Activated CD4-positive, alpha-beta memory T cell treated with anti-CD3 and anti-CD28 coated beads, Interleukin-2, amount 10 ng/mL, durations not matched to agents 7 days and 5 days (primary cell): Measurements from ENCODE around the gene MKX. TPM values are rescaled to one million over a fixed set of nuclear protein-coding genes. Genes with fewer than 3 reads are reported as not detected.

ENCODE experiments used
- CTCF ChIA-PET: fragments of 350-600 bp; sonication (Branson Sonifier 250); formaldehyde crosslinking; loops from one replicate; lab custom pipeline; 2021; ENCODE audit warnings: antibody characterized with exemption, inconsistent platforms; lab: Charles Lee
- POLR2A ChIA-PET: fragments of 350-600 bp; sonication (Branson Sonifier 250); formaldehyde crosslinking; loops from one replicate; lab custom pipeline; 2021; ENCODE audit warnings: antibody characterized with exemption; lab: Charles Lee
- DNase-seq: peaks from one replicate; pipeline ENCODE4 v3.0.0-alpha.2; 2020
- H3K27ac Mint-ChIP-seq: one replicate; pipeline ENCODE4 v1.8.0; 2021; ENCODE audit warnings: mild to moderate bottlenecking, mixed read lengths
- H3K27me3 Mint-ChIP-seq: one replicate; pipeline ENCODE4 v1.8.0; 2021; ENCODE audit warnings: mixed read lengths
- H3K36me3 Mint-ChIP-seq: one replicate; pipeline ENCODE4 v1.8.0; 2021; ENCODE audit warnings: low read depth, mixed read lengths
- H3K4me1 Mint-ChIP-seq: one replicate; pipeline ENCODE4 v1.8.0; 2021; ENCODE audit warnings: mixed read lengths
- H3K4me3 Mint-ChIP-seq: one replicate; pipeline ENCODE4 v1.8.0; 2021; ENCODE audit warnings: mild to moderate bottlenecking, mixed read lengths
- H3K9me3 Mint-ChIP-seq: one replicate; pipeline ENCODE4 v1.8.0; 2021; ENCODE audit warnings: mixed read lengths
- total RNA-seq, 2 experiments: library from RNA; stranded (reverse); gene quantifications; one replicate each; pipeline ENCODE4 v1.2.3, GENCODE V29; 2021

The MKX gene
- under 1 TPM in 1 of 2 experiments, not detected in 1; 0.23 TPM for total RNA-seq

DNA sequence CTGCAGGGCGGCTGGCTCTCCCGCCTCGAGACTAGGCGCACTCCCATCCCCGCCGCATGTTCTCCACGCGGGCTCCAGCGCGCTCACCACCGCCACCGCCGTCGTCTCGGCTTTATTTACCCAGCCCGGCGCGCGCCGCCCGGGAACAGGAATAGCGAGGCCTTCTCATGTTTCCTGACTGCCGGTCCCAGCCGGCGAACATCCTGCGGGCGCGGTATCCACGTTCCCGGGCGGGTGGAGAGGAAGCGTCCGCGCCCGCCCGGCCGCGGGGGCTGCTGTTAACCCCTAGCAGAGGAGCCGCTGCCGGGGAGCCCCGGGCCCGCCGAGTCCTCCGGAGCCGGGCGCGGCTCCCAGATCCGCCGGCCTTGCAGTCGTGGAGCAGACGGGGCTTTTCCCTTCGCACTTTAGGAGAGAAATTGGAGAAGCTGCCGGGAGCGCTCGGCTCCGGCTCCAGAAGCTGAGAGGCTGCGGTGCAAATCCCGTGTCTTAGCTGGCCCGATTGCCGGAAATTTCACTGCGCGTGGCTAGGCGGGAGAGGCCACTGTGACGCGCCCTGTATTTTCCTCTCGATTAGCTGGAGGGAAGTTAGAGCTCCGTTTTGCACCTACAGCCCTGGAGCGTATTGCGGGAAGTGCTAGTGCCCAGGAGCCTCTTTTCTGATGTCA, at the start of gene MKX:
MKX (minus strand) TSS at position 88 of the 665 bp plus-strand sequence. CDS start 2,404 bp downstream, outside the sequence.
- no peaks in the 10 kb centered on the region for H3K36me3 Mint-ChIP-seq
- peaks cover 68% of the 10 kb centered on the region for H3K27me3 Mint-ChIP-seq
- peak; percentile 18 for DNase-seq
- peaks cover 39% of the 10 kb centered on the region for H3K4me1 Mint-ChIP-seq
- CTCF ChIA-PET: no interaction called here
- POLR2A ChIA-PET: interaction anchor here (0.6 kb wide), 1 partner anchor 172 kb away, joined by 3 read pairs; no protein-coding TSS in a partner anchor
- H3K27ac Mint-ChIP-seq: peak within 1 kb of the TSS; percentile 23
- H3K9me3 Mint-ChIP-seq: no peaks in the 10 kb centered on the region
- H3K4me3 Mint-ChIP-seq: peak within 1 kb of the TSS; percentile 57

DNA sequence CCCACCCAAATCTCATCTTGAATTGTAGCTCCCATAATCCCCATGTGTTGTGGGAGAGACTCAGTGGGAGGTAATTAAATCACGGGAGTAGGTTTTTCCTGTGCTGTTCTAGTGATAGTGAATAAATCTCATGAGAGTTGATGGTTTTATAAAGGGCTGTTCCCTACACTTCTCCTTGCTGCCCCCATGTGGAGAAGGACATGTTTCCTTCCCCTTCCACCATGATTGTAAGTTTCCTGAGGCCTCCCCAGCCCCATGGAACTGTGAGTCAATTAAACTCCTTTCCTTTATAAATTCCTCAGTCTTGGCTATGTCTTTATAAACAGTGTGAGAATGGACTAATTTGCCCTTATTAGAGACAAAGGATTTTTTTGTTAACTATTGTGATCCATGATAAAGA, 48.5 kb upstream of the MKX start:
- ChIA-PET POLR2A (no interaction called here), CTCF (no interaction called here)
- DNase-seq: no peak
- H3K36me3 Mint-ChIP-seq: no peaks in the 10 kb centered on the region
- H3K4me3 Mint-ChIP-seq: no peak overlapping the region
- no peak overlapping the region for H3K27ac Mint-ChIP-seq
- H3K27me3 Mint-ChIP-seq: peaks cover 9% of the 10 kb centered on the region
- H3K4me1 Mint-ChIP-seq: no peaks in the 10 kb centered on the region
- no peaks in the 10 kb centered on the region for H3K9me3 Mint-ChIP-seq

DNA sequence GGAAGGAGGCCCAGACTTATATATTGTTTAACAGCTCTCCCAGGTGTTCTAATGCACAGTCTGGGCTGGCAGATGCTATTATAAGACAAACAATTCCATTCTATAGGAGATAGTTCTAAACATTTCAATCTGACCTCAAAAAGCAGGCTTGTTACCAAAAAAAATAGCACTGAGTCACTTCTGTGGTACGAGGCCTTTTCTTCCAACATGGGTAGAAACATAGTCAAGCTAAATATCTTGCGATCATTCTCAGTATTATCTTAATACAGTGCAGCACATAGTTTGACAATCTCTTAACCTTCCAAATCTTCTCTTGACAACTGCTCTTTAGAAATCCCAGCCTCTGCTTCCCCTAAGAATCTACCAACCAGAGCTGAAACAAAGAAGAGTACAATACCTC, 46.6 kb upstream of the MKX start:
- CTCF ChIA-PET: no interaction called here
- no peak for DNase-seq

GRCh38 chr10:27784272-27784671, 38.7 kb upstream of the MKX start:
- Mint-ChIP-seq H3K27me3 (peaks cover 25% of the 10 kb centered on the region), H3K4me3 (no peak overlapping the region), H3K4me1 (no peaks in the 10 kb centered on the region), H3K36me3 (no peaks in the 10 kb centered on the region), H3K27ac (no peak overlapping the region), H3K9me3 (no peaks in the 10 kb centered on the region)
- CTCF ChIA-PET: no interaction called here
- no peak for DNase-seq
- POLR2A ChIA-PET: no interaction called here

More for the DNA sequence above, 46.6 kb upstream of the MKX start:
- Mint-ChIP-seq H3K27ac (no peak overlapping the region), H3K4me3 (no peak overlapping the region), H3K9me3 (no peaks in the 10 kb centered on the region), H3K36me3 (no peaks in the 10 kb centered on the region), H3K4me1 (no peaks in the 10 kb centered on the region), H3K27me3 (peaks cover 11% of the 10 kb centered on the region)
- POLR2A ChIA-PET: no interaction called here

DNA sequence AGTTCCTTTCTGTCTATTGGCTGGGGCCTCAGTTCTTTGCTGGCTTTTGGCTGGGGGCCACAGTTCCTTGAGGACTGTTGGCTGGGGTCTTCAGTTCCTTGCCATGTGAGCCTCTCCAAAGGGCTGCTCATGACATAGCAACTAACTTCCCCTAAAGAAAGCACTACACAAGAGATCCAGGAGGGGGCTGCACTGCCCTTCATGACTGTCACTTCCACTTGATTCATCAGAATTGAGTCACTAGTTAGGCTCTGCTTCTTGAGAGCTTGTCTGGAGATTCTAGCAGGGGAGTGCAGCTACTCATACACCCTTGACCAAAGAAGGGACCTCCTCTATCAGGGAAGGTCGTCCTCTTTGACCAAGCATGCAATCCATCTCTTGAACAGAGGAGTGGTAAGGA, 38.0 kb upstream of the MKX start:
- no peak overlapping the region for H3K27ac Mint-ChIP-seq
- H3K9me3 Mint-ChIP-seq: no peaks in the 10 kb centered on the region
- peaks cover 25% of the 10 kb centered on the region for H3K27me3 Mint-ChIP-seq
- no peaks in the 10 kb centered on the region for H3K36me3 Mint-ChIP-seq
- peak; percentile 16 for DNase-seq
- no peaks in the 10 kb centered on the region for H3K4me1 Mint-ChIP-seq
- H3K4me3 Mint-ChIP-seq: no peak overlapping the region
- POLR2A ChIA-PET: no interaction called here
- CTCF ChIA-PET: no interaction called here

DNA sequence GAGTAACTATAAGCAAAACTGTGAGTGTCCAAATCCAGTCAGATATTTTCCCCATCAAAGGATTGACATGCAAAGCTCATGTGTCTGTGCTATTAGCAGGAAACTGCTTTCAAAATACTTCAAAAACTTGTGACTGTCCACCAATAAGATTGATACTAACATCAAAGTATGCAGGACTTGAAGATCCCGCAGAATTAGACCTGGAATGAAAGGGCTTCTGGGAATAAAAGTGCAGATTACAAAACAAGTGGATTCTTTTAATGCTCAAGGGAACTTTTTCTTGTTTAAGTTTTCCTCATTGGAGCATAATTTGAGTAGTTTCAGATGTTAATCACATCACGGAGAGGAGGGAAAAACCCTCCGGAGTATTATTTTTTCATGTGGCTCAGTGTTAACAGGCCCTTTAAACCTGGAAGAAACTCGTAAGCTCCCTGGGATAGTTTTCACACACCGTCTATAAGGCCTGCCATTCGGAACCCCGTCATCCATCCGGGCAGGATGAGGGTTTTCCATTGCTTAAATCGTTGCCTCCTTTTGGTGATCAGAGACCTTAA, 33.9 kb upstream of the MKX start:
- peaks cover 23% of the 10 kb centered on the region for H3K27me3 Mint-ChIP-seq
- H3K27ac Mint-ChIP-seq: no peak overlapping the region
- H3K9me3 Mint-ChIP-seq: no peaks in the 10 kb centered on the region
- ChIA-PET CTCF (no interaction called here), POLR2A (no interaction called here)
- H3K4me1 Mint-ChIP-seq: no peaks in the 10 kb centered on the region
- no peaks in the 10 kb centered on the region for H3K36me3 Mint-ChIP-seq
- H3K4me3 Mint-ChIP-seq: no peak overlapping the region
- no peak for DNase-seq

DNA sequence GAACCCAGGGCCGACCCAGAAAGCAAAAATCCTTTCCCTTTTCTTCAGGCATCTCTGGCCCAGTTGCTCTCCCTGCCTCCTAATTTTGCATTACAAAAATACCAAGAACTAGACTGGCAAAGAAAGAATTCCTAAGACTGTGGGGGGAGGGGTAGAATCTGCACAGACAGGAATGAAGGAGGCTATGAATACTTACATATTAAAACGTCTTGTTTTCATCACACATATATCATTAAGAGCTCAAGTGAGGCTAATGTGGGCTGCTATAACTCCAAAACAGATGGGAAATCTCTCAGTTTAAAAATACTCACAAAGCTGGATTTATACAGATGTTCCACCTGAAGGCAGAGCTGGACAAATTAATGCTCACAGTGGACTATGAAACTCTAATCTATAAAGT, 29.2 kb upstream of the MKX start:
- peaks cover 4% of the 10 kb centered on the region for H3K4me1 Mint-ChIP-seq
- H3K27ac Mint-ChIP-seq: no peak overlapping the region
- no peaks in the 10 kb centered on the region for H3K9me3 Mint-ChIP-seq
- ChIA-PET CTCF (no interaction called here), POLR2A (no interaction called here)
- no peak overlapping the region for H3K4me3 Mint-ChIP-seq
- H3K36me3 Mint-ChIP-seq: no peaks in the 10 kb centered on the region
- peaks cover 25% of the 10 kb centered on the region for H3K27me3 Mint-ChIP-seq
- DNase-seq: no peak

DNA sequence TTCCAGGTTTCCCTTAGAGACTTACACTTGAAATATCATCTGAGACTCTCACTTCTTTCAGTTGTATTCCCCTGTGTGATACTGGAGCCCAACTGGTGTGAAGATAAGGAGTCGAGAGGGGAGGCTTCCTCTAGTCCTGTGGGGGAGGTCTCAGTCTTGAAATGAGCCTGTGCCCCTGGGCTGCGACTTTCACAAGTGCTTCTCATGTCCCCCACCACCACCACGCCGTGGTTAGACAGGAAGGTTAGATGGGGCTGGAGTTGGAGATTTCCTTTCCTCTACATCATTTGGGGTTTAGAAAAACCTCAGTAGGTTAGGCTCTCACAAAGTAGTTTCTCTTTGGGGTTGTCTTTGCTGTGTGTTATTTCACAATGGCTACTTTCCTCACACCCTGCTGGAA, 25.6 kb upstream of the MKX start:
- Mint-ChIP-seq H3K4me3 (no peak overlapping the region), H3K27ac (no peak overlapping the region), H3K36me3 (no peaks in the 10 kb centered on the region), H3K4me1 (peaks cover 4% of the 10 kb centered on the region), H3K9me3 (no peaks in the 10 kb centered on the region), H3K27me3 (peaks cover 30% of the 10 kb centered on the region)
- CTCF ChIA-PET: no interaction called here
- no peak for DNase-seq
- POLR2A ChIA-PET: no interaction called here

GRCh38 chr10:27770181-27770580, 24.6 kb upstream of the MKX start:
- Mint-ChIP-seq H3K27ac (no peak overlapping the region), H3K4me3 (no peak overlapping the region), H3K27me3 (peaks cover 28% of the 10 kb centered on the region), H3K36me3 (no peaks in the 10 kb centered on the region), H3K4me1 (peaks cover 4% of the 10 kb centered on the region), H3K9me3 (no peaks in the 10 kb centered on the region)
- no peak for DNase-seq
- ChIA-PET CTCF (no interaction called here), POLR2A (no interaction called here)

DNA sequence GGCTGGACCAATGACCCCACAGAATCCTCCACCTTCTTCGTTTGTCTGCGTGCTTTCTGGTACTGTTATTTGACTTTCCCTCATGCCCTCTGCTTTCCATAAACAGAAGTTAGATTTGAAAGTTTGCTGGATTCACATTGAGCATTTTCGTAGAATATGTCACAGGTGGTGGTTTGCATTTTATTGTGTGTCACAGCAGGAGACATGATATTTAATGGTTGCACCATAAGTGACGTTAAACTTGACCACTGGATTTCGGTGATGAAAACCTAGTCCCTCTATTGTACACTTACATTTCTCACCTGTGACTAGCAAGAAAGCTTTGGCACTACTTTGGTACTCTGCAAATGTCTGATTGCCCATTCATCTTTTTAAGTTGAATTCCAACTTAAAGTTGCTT, 15.2 kb upstream of the MKX start:
- Mint-ChIP-seq H3K27ac (no peak overlapping the region), H3K4me1 (no peaks in the 10 kb centered on the region), H3K9me3 (no peaks in the 10 kb centered on the region), H3K4me3 (no peak overlapping the region), H3K27me3 (peaks cover 16% of the 10 kb centered on the region), H3K36me3 (no peaks in the 10 kb centered on the region)
- CTCF ChIA-PET: no interaction called here
- no peak for DNase-seq
- POLR2A ChIA-PET: no interaction called here

DNA sequence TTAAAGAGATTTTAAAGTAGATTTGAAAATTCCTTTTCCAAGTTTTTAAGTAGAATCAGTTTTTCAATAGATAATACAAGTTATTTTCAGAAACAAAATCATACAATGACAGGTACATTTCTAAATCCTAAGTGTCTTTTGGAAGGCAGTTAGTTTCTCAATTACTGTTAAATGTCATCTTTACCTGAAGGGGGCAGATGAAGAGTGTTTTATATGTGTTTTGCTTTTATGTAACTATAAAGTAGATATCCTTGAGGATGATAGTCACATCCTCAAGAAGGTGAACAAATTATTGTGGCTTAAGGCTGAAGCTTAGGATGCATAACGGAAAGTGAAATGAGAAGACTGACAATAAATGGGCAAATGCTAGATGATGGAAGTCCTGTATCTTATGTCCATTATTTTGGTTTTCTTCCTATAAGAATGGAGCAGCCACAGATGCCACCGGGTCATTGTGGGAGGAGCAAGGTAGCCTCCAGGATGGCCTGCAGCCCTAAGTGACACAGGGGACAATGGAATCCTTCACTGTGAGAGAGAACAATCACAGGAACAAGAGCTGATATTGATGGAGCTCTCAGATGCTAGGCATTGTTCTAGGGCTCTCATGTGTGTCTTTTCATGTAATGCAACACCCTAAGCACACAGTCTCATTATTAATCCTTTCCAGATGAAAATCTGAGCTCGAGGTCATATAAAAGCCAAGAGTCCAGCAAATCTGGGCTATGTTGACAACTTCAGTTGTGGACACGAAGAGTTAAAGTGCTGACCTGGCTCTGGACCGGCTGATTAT, 14.1 kb upstream of the MKX start:
- CTCF ChIA-PET: interaction anchor here (0.6 kb wide), 1 partner anchor 17 kb away, joined by 3 read pairs; no protein-coding TSS in a partner anchor
- no peak for DNase-seq
- no peaks in the 10 kb centered on the region for H3K36me3 Mint-ChIP-seq
- H3K4me1 Mint-ChIP-seq: no peaks in the 10 kb centered on the region
- H3K27ac Mint-ChIP-seq: no peak overlapping the region
- POLR2A ChIA-PET: no interaction called here
- H3K9me3 Mint-ChIP-seq: no peaks in the 10 kb centered on the region
- H3K27me3 Mint-ChIP-seq: peaks cover 21% of the 10 kb centered on the region
- H3K4me3 Mint-ChIP-seq: no peak overlapping the region

GRCh38 chr10:27752673-27753237, 7.1 kb upstream of the MKX start:
- POLR2A ChIA-PET: no interaction called here
- CTCF ChIA-PET: no interaction called here
- peaks cover 49% of the 10 kb centered on the region for H3K27me3 Mint-ChIP-seq
- H3K27ac Mint-ChIP-seq: no peak overlapping the region
- no peaks in the 10 kb centered on the region for H3K9me3 Mint-ChIP-seq
- no peak for DNase-seq
- H3K4me1 Mint-ChIP-seq: no peaks in the 10 kb centered on the region
- no peak overlapping the region for H3K4me3 Mint-ChIP-seq
- no peaks in the 10 kb centered on the region for H3K36me3 Mint-ChIP-seq

DNA sequence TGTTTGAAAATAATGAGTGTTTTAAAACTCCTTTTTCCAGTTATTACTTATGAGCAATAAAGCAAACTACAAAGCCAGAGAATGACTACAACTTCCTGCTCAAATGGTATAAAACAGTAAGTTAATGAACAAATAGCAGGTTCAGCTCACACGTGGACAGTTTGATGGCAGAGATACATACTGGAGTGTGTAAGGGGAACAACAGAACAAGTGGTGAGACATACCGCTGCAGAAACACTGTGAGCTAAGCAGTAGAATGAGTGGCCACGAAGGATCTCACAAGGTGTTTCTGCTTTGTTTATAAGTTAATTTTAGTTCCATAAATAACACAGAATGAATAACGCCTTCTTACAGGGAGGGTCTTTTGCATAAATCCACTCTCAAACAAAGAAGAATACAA, 3.0 kb upstream of the MKX start:
- Mint-ChIP-seq H3K4me1 (peaks cover 29% of the 10 kb centered on the region), H3K36me3 (no peaks in the 10 kb centered on the region), H3K9me3 (no peaks in the 10 kb centered on the region), H3K4me3 (no peak overlapping the region), H3K27ac (no peak overlapping the region), H3K27me3 (peaks cover 70% of the 10 kb centered on the region)
- ChIA-PET POLR2A (no interaction called here), CTCF (no interaction called here)
- DNase-seq: no peak
